ENCODE results near the gene FSTL4. TPM values are rescaled to one million over a fixed set of nuclear protein-coding genes. Genes with fewer than 3 reads are reported as not detected.
"Not testable (repeated sequence)": the region's sequence is repeated elsewhere in the genome, so short reads cannot be mapped to it uniquely, and the experiment has no call there.

FSTL4 gene
- total and polyA plus RNA-seq, 8 donors = 0.11 to 2.9 (median 0.22) TPM

GRCh38 chr5:133396187-133396741 lies 216.1 kb downstream of the FSTL4 start:
- ATAC-seq (no peak), DNase-seq (no peak)
- Histone ChIP-seq H3K9me3 (no peaks in the 10 kb centered on the region), H3K4me3 (no peak overlapping the region), H3K36me3 (no peaks in the 10 kb centered on the region), H3K27me3 (no peaks in the 10 kb centered on the region), H3K27ac (no peak overlapping the region), H3K4me1 (no peaks in the 10 kb centered on the region)
- TF ChIP-seq CTCF (IDR thresholded peaks at IDR 0.05) = no peak
- intact Hi-C loops (cut with DNase I) = no loop called here

GRCh38 chr5:133395207-133395606 lies 217.1 kb downstream of the FSTL4 start:
- H3K4me3 ChIP-seq; ATAC-seq; H3K27me3 ChIP-seq; H3K36me3 ChIP-seq; H3K9me3 ChIP-seq; H3K4me1 ChIP-seq; H3K27ac ChIP-seq; intact Hi-C loops (cut with DNase I); DNase-seq: not testable (repeated sequence)

GRCh38 chr5:133394477-133394817 lies 217.9 kb downstream of the FSTL4 start:
- H3K9me3 ChIP-seq; intact Hi-C loops (cut with DNase I); ATAC-seq; H3K27ac ChIP-seq; H3K4me3 ChIP-seq; H3K4me1 ChIP-seq; DNase-seq; H3K36me3 ChIP-seq; H3K27me3 ChIP-seq: not testable (repeated sequence)

GRCh38 chr5:133393776-133394476 lies 218.4 kb downstream of the FSTL4 start:
- Histone ChIP-seq H3K27ac (no peak overlapping the region), H3K36me3 (no peaks in the 10 kb centered on the region), H3K27me3 (no peaks in the 10 kb centered on the region), H3K9me3 (no peaks in the 10 kb centered on the region), H3K4me3 (no peak overlapping the region), H3K4me1 (no peaks in the 10 kb centered on the region)
- TF ChIP-seq CTCF (IDR thresholded peaks at IDR 0.05) = no peak
- DNase-seq (no peak), ATAC-seq (no peak)
- intact Hi-C loops (cut with DNase I) = no loop called here

- Histone ChIP-seq H3K4me1 (no peaks in the 10 kb centered on the region), H3K9me3 (no peaks in the 10 kb centered on the region), H3K27me3 (peaks cover 0 to 5% of the 10 kb centered on the region in 2 donors), H3K36me3 (no peaks in the 10 kb centered on the region), H3K27ac (no peak overlapping the region), H3K4me3 (no peak overlapping the region)
- TF ChIP-seq CTCF (IDR thresholded peaks at IDR 0.05) = no peak
- intact Hi-C loops (cut with DNase I) = no loop called here
- DNase-seq (no peak), ATAC-seq (no peak)
Measured at GRCh38 chr5:133392448-133392847, 219.9 kb downstream of the FSTL4 start.

- H3K36me3 ChIP-seq = no peaks in the 10 kb centered on the region
- no peak overlapping the region for H3K4me3 ChIP-seq
- ATAC-seq (no peak), DNase-seq (no peak)
- H3K9me3 ChIP-seq = no peaks in the 10 kb centered on the region
- peaks cover 0 to 5% of the 10 kb centered on the region in 2 donors for H3K27me3 ChIP-seq
- no peak for TF ChIP-seq CTCF (IDR thresholded peaks at IDR 0.05)
- H3K4me1 ChIP-seq = no peaks in the 10 kb centered on the region
- H3K27ac ChIP-seq = no peak overlapping the region
- intact Hi-C loops (cut with DNase I) = no loop called here
Measured at GRCh38 chr5:133391354-133392136, 220.8 kb downstream of the FSTL4 start.
